WTC11 (cell line): ENCODE data around the gene SLIT3. TPM values are rescaled to one million over a fixed set of nuclear protein-coding genes. Genes with fewer than 3 reads are reported as not detected.

ENCODE experiments used
- ATAC-seq: fragments of 200-7000 bp; cut with Tn5 transposase; 2 replicates; pipeline ENCODE4 v1.10.0; 2021; ENCODE audit warnings: mild to moderate bottlenecking, moderate library complexity
- CTCF ChIA-PET: fragments of 300-600 bp; sonication (Branson Sonifier 250); formaldehyde crosslinking; loops from one replicate; lab custom pipeline; 2021; ENCODE audit warnings: antibody characterized with exemption; lab: Charles Lee
- POLR2A ChIA-PET: fragments of 350-600 bp; sonication (Branson Sonifier 250); formaldehyde crosslinking; loops from one replicate; lab custom pipeline; 2021; ENCODE audit warnings: antibody characterized with exemption; lab: Charles Lee
- DNase-seq: peaks from one replicate; pipeline ENCODE4 v3.0.0; 2021; ENCODE audit warnings: low spot score
- H3K27ac Mint-ChIP-seq: 2 replicates; pipeline ENCODE4 v1.8.0; 2021; ENCODE audit warnings: mixed read lengths
- H3K27me3 Mint-ChIP-seq: 2 replicates; pipeline ENCODE4 v1.8.0; 2021; ENCODE audit warnings: low read depth, mild to moderate bottlenecking, moderate library complexity, mixed read lengths
- H3K36me3 Mint-ChIP-seq: 2 replicates; pipeline ENCODE4 v1.8.0; 2021; ENCODE audit warnings: mixed read lengths
- H3K4me1 Mint-ChIP-seq: 2 replicates; pipeline ENCODE4 v1.8.0; 2022; ENCODE audit warnings: mixed read lengths
- H3K4me3 Mint-ChIP-seq: 2 replicates; pipeline ENCODE4 v1.8.0; 2021; ENCODE audit warnings: mild to moderate bottlenecking, moderate library complexity, mixed read lengths
- H3K9me3 Mint-ChIP-seq: 2 replicates; pipeline ENCODE4 v1.8.0; 2021; ENCODE audit warnings: mixed read lengths
- E2F5 ChIP-seq: sonication (generic); formaldehyde crosslinking; IDR thresholded peaks from 2 replicates; pipeline ENCODE4 v1.8.1; 2022; ENCODE audit warnings: mild to moderate bottlenecking, moderate library complexity, missing genetic modification reagents
- GABPB1 ChIP-seq: sonication (generic); formaldehyde crosslinking; IDR thresholded peaks from 2 replicates; pipeline ENCODE4 v1.8.1; 2023; ENCODE audit warnings: mild to moderate bottlenecking, missing genetic modification reagents
- IRF2 ChIP-seq: sonication (generic); formaldehyde crosslinking; IDR thresholded peaks from 2 replicates; pipeline ENCODE4 v1.8.0; 2022; ENCODE audit warnings: low read depth, missing genetic modification reagents, borderline replicate concordance
- JAZF1 ChIP-seq: fragments of 250-450 bp; sonication (Bioruptor Pico); IDR thresholded peaks from 2 replicates; pipeline ENCODE4 v1.9.0; 2021; ENCODE audit warnings: moderate library complexity, mild to moderate bottlenecking, inconsistent platforms
- JUN ChIP-seq: sonication (generic); formaldehyde crosslinking; IDR thresholded peaks from 2 replicates; pipeline ENCODE4 v1.8.0; 2023; ENCODE audit warnings: mild to moderate bottlenecking, missing genetic modification reagents
- SMAD4 ChIP-seq: sonication (generic); formaldehyde crosslinking; IDR thresholded peaks from 2 replicates; pipeline ENCODE4 v1.8.0; 2022; ENCODE audit warnings: mild to moderate bottlenecking, missing genetic modification reagents
- TEAD1 ChIP-seq: sonication (generic); formaldehyde crosslinking; IDR thresholded peaks from 2 replicates; pipeline ENCODE4 v1.8.0; 2022; ENCODE audit warnings: mild to moderate bottlenecking, missing genetic modification reagents
- TEAD4 ChIP-seq: sonication (generic); formaldehyde crosslinking; IDR thresholded peaks from 2 replicates; pipeline ENCODE4 v1.8.0; 2022; ENCODE audit warnings: mild to moderate bottlenecking, missing genetic modification reagents
- ZBTB43 ChIP-seq: sonication (generic); formaldehyde crosslinking; IDR thresholded peaks from 2 replicates; pipeline ENCODE4 v1.8.1; 2023; ENCODE audit warnings: mild to moderate bottlenecking, missing genetic modification reagents
- ZNF232 ChIP-seq: sonication (generic); formaldehyde crosslinking; IDR thresholded peaks from 2 replicates; pipeline ENCODE4 v1.8.0; 2022; ENCODE audit warnings: mild to moderate bottlenecking, missing genetic modification reagents
- ZNF263 ChIP-seq: sonication (generic); formaldehyde crosslinking; IDR thresholded peaks from 2 replicates; pipeline ENCODE4 v1.8.1; 2022; ENCODE audit warnings: low read depth, mild to moderate bottlenecking, moderate library complexity, missing genetic modification reagents
- ZNF423 ChIP-seq: fragments of 250-450 bp; sonication (Bioruptor Pico); IDR thresholded peaks from 2 replicates; pipeline ENCODE4 v2.1.2; 2022; ENCODE audit warnings: mild to moderate bottlenecking, moderate library complexity
- total RNA-seq: library from RNA; stranded (reverse); gene quantifications from 3 replicates; pipeline ENCODE4 v1.2.3, GENCODE V29; 2021
- TF ChIP-seq, protein P1 (sequence below): fragments of 250-450 bp; sonication (Bioruptor Pico); IDR thresholded peaks from 2 replicates; pipeline ENCODE4 v1.9.0; 2021; ENCODE audit warnings: mild to moderate bottlenecking, borderline replicate concordance
- TF ChIP-seq, protein P2 (sequence below): sonication (generic); formaldehyde crosslinking; conservative IDR thresholded peaks from 2 replicates; pipeline ENCODE4 v1.8.1; 2023; ENCODE audit warnings: mild to moderate bottlenecking, low read depth, missing genetic modification reagents, moderate library complexity
- TF ChIP-seq, protein P3 (sequence below): sonication (generic); formaldehyde crosslinking; IDR thresholded peaks from 2 replicates; pipeline ENCODE4 v1.8.0; 2022; ENCODE audit warnings: missing genetic modification reagents
- TF ChIP-seq, protein P4 (sequence below): sonication (generic); formaldehyde crosslinking; IDR thresholded peaks from 2 replicates; pipeline ENCODE4 v1.8.0; 2022; ENCODE audit warnings: mild to moderate bottlenecking, missing genetic modification reagents

SLIT3 gene
- total RNA-seq, 1 experiment from 2014 or later = 1.9 TPM

GRCh38 chr5:169341556-169341955 is 40.6 kb upstream of the SLIT3 start (continued):
- TF ChIP-seq SMAD4 (CRISPR knock-in tag) (no peak), ZNF263 (CRISPR knock-in tag) (no peak), ZNF423 (CRISPR knock-in tag) (no peak)
- TF ChIP-seq, protein P1, sequence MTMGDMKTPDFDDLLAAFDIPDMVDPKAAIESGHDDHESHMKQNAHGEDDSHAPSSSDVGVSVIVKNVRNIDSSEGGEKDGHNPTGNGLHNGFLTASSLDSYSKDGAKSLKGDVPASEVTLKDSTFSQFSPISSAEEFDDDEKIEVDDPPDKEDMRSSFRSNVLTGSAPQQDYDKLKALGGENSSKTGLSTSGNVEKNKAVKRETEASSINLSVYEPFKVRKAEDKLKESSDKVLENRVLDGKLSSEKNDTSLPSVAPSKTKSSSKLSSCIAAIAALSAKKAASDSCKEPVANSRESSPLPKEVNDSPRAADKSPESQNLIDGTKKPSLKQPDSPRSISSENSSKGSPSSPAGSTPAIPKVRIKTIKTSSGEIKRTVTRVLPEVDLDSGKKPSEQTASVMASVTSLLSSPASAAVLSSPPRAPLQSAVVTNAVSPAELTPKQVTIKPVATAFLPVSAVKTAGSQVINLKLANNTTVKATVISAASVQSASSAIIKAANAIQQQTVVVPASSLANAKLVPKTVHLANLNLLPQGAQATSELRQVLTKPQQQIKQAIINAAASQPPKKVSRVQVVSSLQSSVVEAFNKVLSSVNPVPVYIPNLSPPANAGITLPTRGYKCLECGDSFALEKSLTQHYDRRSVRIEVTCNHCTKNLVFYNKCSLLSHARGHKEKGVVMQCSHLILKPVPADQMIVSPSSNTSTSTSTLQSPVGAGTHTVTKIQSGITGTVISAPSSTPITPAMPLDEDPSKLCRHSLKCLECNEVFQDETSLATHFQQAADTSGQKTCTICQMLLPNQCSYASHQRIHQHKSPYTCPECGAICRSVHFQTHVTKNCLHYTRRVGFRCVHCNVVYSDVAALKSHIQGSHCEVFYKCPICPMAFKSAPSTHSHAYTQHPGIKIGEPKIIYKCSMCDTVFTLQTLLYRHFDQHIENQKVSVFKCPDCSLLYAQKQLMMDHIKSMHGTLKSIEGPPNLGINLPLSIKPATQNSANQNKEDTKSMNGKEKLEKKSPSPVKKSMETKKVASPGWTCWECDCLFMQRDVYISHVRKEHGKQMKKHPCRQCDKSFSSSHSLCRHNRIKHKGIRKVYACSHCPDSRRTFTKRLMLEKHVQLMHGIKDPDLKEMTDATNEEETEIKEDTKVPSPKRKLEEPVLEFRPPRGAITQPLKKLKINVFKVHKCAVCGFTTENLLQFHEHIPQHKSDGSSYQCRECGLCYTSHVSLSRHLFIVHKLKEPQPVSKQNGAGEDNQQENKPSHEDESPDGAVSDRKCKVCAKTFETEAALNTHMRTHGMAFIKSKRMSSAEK = no peak
- TF ChIP-seq, protein P2, sequence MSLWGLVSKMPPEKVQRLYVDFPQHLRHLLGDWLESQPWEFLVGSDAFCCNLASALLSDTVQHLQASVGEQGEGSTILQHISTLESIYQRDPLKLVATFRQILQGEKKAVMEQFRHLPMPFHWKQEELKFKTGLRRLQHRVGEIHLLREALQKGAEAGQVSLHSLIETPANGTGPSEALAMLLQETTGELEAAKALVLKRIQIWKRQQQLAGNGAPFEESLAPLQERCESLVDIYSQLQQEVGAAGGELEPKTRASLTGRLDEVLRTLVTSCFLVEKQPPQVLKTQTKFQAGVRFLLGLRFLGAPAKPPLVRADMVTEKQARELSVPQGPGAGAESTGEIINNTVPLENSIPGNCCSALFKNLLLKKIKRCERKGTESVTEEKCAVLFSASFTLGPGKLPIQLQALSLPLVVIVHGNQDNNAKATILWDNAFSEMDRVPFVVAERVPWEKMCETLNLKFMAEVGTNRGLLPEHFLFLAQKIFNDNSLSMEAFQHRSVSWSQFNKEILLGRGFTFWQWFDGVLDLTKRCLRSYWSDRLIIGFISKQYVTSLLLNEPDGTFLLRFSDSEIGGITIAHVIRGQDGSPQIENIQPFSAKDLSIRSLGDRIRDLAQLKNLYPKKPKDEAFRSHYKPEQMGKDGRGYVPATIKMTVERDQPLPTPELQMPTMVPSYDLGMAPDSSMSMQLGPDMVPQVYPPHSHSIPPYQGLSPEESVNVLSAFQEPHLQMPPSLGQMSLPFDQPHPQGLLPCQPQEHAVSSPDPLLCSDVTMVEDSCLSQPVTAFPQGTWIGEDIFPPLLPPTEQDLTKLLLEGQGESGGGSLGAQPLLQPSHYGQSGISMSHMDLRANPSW (CRISPR knock-in tag) = no peak

DNA sequence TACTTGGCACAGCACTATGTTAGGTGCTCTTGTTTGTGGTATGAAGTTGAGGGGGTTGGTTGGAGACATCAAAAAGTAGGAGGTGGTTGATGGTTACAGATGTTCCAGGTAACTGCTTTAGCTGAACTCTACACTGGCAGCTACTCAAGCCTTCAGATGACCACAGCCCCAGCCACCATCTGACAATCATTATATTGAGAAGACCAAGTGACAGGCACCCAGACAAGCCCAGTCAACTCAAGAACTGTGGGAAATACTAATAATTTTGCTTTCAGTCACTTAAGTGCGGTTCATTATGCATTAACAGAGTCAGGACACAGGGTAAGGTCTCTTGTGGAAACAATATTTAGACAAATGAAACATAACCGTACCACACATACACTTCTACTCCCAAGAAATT is 38.9 kb upstream of the SLIT3 start:
- DNase-seq = no peak
- TF ChIP-seq ZBTB43 (no peak), GABPB1 (CRISPR knock-in tag) (no peak), TEAD4 (CRISPR knock-in tag) (no peak), JUN (CRISPR knock-in tag) (no peak), E2F5 (CRISPR knock-in tag) (no peak), ZNF232 (no peak), IRF2 (CRISPR knock-in tag) (no peak), JAZF1 (CRISPR knock-in tag) (no peak), SMAD4 (CRISPR knock-in tag) (no peak), TEAD1 (CRISPR knock-in tag) (no peak)
- TF ChIP-seq, protein P3, sequence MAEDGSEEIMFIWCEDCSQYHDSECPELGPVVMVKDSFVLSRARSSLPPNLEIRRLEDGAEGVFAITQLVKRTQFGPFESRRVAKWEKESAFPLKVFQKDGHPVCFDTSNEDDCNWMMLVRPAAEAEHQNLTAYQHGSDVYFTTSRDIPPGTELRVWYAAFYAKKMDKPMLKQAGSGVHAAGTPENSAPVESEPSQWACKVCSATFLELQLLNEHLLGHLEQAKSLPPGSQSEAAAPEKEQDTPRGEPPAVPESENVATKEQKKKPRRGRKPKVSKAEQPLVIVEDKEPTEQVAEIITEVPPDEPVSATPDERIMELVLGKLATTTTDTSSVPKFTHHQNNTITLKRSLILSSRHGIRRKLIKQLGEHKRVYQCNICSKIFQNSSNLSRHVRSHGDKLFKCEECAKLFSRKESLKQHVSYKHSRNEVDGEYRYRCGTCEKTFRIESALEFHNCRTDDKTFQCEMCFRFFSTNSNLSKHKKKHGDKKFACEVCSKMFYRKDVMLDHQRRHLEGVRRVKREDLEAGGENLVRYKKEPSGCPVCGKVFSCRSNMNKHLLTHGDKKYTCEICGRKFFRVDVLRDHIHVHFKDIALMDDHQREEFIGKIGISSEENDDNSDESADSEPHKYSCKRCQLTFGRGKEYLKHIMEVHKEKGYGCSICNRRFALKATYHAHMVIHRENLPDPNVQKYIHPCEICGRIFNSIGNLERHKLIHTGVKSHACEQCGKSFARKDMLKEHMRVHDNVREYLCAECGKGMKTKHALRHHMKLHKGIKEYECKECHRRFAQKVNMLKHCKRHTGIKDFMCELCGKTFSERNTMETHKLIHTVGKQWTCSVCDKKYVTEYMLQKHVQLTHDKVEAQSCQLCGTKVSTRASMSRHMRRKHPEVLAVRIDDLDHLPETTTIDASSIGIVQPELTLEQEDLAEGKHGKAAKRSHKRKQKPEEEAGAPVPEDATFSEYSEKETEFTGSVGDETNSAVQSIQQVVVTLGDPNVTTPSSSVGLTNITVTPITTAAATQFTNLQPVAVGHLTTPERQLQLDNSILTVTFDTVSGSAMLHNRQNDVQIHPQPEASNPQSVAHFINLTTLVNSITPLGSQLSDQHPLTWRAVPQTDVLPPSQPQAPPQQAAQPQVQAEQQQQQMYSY (CRISPR knock-in tag) = no peak
- TF ChIP-seq, protein P4, sequence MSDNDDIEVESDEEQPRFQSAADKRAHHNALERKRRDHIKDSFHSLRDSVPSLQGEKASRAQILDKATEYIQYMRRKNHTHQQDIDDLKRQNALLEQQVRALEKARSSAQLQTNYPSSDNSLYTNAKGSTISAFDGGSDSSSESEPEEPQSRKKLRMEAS (CRISPR knock-in tag) = no peak
- Mint-ChIP-seq H3K36me3 (no peaks in the 10 kb centered on the region), H3K4me1 (no peaks in the 10 kb centered on the region), H3K27me3 (no peaks in the 10 kb centered on the region), H3K4me3 (no peak overlapping the region), H3K27ac (no peak overlapping the region), H3K9me3 (no peaks in the 10 kb centered on the region)
- CTCF ChIA-PET = interaction anchor here (0.8 to 1.0 kb wide), 2 partner anchors 37 to 592 kb away, joined by 3 to 4 read pairs; no protein-coding TSS in a partner anchor
- no peak for ATAC-seq
- POLR2A ChIA-PET = interaction anchor here (1.4 kb wide), 1 partner anchor 21 kb away, joined by 5 read pairs; no protein-coding TSS in a partner anchor
